HepG2 (cell line): ENCODE results near the gene DAB2. TPM values are rescaled to one million over a fixed set of nuclear protein-coding genes. Genes with fewer than 3 reads are reported as not detected.

Source experiments
- ATAC-seq: fragments of 200-7000 bp; cut with Tn5 transposase; 3 replicates; pipeline ENCODE4 v1.9.1; 2020; ENCODE audit warnings: mild to moderate bottlenecking, moderate library complexity
- BruUV-seq: library from RNA; stranded (reverse); fragments of 400-500 nt; replicated peaks from 2 replicates; lab custom pipeline; 2021; lab: Mats Ljungman, UMichigan
- CTCF ChIA-PET: fragments of 300-600 bp; formaldehyde crosslinking; extraction: SDS; loops from one replicate; lab custom pipeline; 2021; ENCODE audit warnings: low total read pairs, inconsistent platforms, low intra/inter-chr PET ratio; lab: Yijun Ruan, JAX
- POLR2A ChIA-PET: fragments of 350-600 bp; sonication (Branson Sonifier 250); formaldehyde crosslinking; loops from one replicate; lab custom pipeline; 2020; ENCODE audit warnings: antibody characterized with exemption, inconsistent platforms; lab: Yijun Ruan, JAX
- DNase-seq: peaks from one replicate; pipeline ENCODE4 v3.0.0-alpha.2; 2015; ENCODE audit warnings: low spot score
- FAIRE-seq: peaks from 3 replicates; lab custom pipeline; 2011; peaks lifted over from hg19 to GRCh38; lab: Jason Lieb, UNC
- H2AFZ ChIP-seq: one replicate; pipeline ENCODE4 v1.6.1; 2011; ENCODE audit warnings: low read length, inconsistent platforms
- H3K27ac ChIP-seq: fragments of 300-600 bp; 3 replicates; pipeline ENCODE4 v1.8.0; 2011; ENCODE audit warnings: mixed run types, mild to moderate bottlenecking, mixed read lengths, low read length, inconsistent platforms; ENCODE audit not compliant: insufficient read depth; ENCODE audit errors: extremely low read length
- H3K27me3 ChIP-seq, 2 experiments: fragments of 200-600 bp in 1 of 2; 2 replicates in 1 of 2; 3 replicates in 1 of 2; pipeline versions ENCODE4 v1.6.0 to v1.8.0; 2011; ENCODE audit warnings: low read length in 2 of 2, mild to moderate bottlenecking in 2 of 2, moderate library complexity in 2 of 2, inconsistent platforms in 1 of 2; ENCODE audit not compliant: insufficient read depth in 2 of 2, control insufficient read depth in 1 of 2
- H3K36me3 ChIP-seq, 2 experiments: fragments of 200-600 bp in 1 of 2; replicated peaks in 1 of 2; 2 replicates in 1 of 2; 3 replicates in 1 of 2; pipeline versions ENCODE4 v1.5.1 to v1.8.0; 2011; ENCODE audit warnings: low read length in 2 of 2, inconsistent platforms in 1 of 2; ENCODE audit not compliant: insufficient read depth in 2 of 2, control insufficient read depth in 1 of 2
- H3K4me1 ChIP-seq: 2 replicates; pipeline ENCODE4 v1.5.1; 2012; ENCODE audit warnings: low read length, inconsistent platforms; ENCODE audit not compliant: insufficient read depth
- H3K4me2 ChIP-seq: 2 replicates; pipeline ENCODE4 v1.6.0; 2011; ENCODE audit warnings: low read depth, low read length, inconsistent platforms
- H3K4me3 ChIP-seq, 3 experiments: fragments of 200-600 bp in 1 of 3; sonication (generic), shearing (Covaris generic) in 1 of 3; replicated peaks in 1 of 3; 2 replicates each; pipeline ENCODE4 v1.5.1; 2011 to 2016; ENCODE audit warnings: low read length in 3 of 3, inconsistent platforms in 2 of 3, low read depth in 2 of 3, mild to moderate bottlenecking in 2 of 3, control low read depth in 1 of 3, mixed read lengths in 1 of 3; ENCODE audit not compliant: insufficient read depth in 1 of 3
- H3K79me2 ChIP-seq: one replicate; pipeline ENCODE4 v1.6.1; 2011; ENCODE audit warnings: low read length, inconsistent platforms; ENCODE audit not compliant: insufficient read depth
- H3K9ac ChIP-seq: 2 replicates; pipeline ENCODE4 v1.6.0; 2011; ENCODE audit warnings: mild to moderate bottlenecking, low read depth, low read length, inconsistent platforms; ENCODE audit not compliant: insufficient read depth
- H3K9me3 ChIP-seq: 2 replicates; pipeline ENCODE4 v1.5.1; 2012; ENCODE audit warnings: mild to moderate bottlenecking, low read length
- H4K20me1 ChIP-seq: 2 replicates; pipeline ENCODE4 v1.6.0; 2011; ENCODE audit warnings: inconsistent platforms, mild to moderate bottlenecking, low read length, moderate library complexity; ENCODE audit not compliant: insufficient read depth
- DNMT3B ChIP-seq: conservative IDR thresholded peaks from 2 replicates; pipeline ENCODE4 v1.6.1; 2016; ENCODE audit warnings: missing biosample characterization, control low read depth
- KLF6 ChIP-seq: IDR thresholded peaks from 2 replicates; pipeline ENCODE4 v1.8.0; 2016; ENCODE audit warnings: missing biosample characterization, missing genetic modification reagents
- MAF1 ChIP-seq: sonication (generic); formaldehyde crosslinking; IDR thresholded peaks from 2 replicates; pipeline ENCODE4 v1.5.0; 2020; ENCODE audit warnings: missing genetic modification reagents, borderline replicate concordance
- MBNL3 ChIP-seq: fragments of 250-450 bp; sonication (Bioruptor Pico); conservative IDR thresholded peaks from 2 replicates; pipeline ENCODE4 v1.8.0; 2022; ENCODE audit warnings: mild to moderate bottlenecking, inconsistent platforms
- NFYC ChIP-seq: IDR thresholded peaks from 2 replicates; pipeline ENCODE4 v1.6.1; 2016; ENCODE audit warnings: missing genetic modification reagents, missing compliant biosample characterization
- NR2C2 ChIP-seq: sonication (generic); formaldehyde crosslinking; IDR thresholded peaks from 2 replicates; pipeline ENCODE4 v1.4.0; 2020; ENCODE audit warnings: missing genetic modification reagents, mild to moderate bottlenecking, moderate library complexity, borderline replicate concordance
- NR3C1 ChIP-seq: sonication (generic); formaldehyde crosslinking; IDR thresholded peaks from 2 replicates; pipeline ENCODE4 v1.4.0; 2020; ENCODE audit warnings: missing genetic modification reagents
- PATZ1 ChIP-seq: sonication (generic); formaldehyde crosslinking; IDR thresholded peaks from 2 replicates; pipeline ENCODE4 v1.4.0; 2020; ENCODE audit warnings: missing genetic modification reagents
- POGZ ChIP-seq: sonication (generic); formaldehyde crosslinking; IDR thresholded peaks from 2 replicates; pipeline ENCODE4 v1.4.0; 2020; ENCODE audit warnings: mild to moderate bottlenecking, missing genetic modification reagents
- SALL1 ChIP-seq: sonication (generic); formaldehyde crosslinking; IDR thresholded peaks from 2 replicates; pipeline ENCODE4 v1.8.0; 2022; ENCODE audit warnings: mild to moderate bottlenecking, missing genetic modification reagents
- ZFP36L1 ChIP-seq: sonication (generic); formaldehyde crosslinking; IDR thresholded peaks from 2 replicates; pipeline ENCODE4 v1.8.0; 2022; ENCODE audit warnings: mild to moderate bottlenecking, missing genetic modification reagents, moderate library complexity
- ZNF326 ChIP-seq: sonication (generic); formaldehyde crosslinking; IDR thresholded peaks from 2 replicates; pipeline ENCODE4 v1.4.0; 2020; ENCODE audit warnings: missing genetic modification reagents, borderline replicate concordance
- ZNF687 ChIP-seq: sonication (generic); formaldehyde crosslinking; IDR thresholded peaks from 2 replicates; pipeline ENCODE4 v1.5.1; 2020; ENCODE audit warnings: mild to moderate bottlenecking, missing genetic modification reagents, moderate library complexity
- ZNF770 ChIP-seq: sonication (generic); formaldehyde crosslinking; IDR thresholded peaks from 2 replicates; pipeline ENCODE4 v1.5.0; 2020; ENCODE audit warnings: mild to moderate bottlenecking, missing genetic modification reagents
- ZNF788 ChIP-seq: sonication (generic); formaldehyde crosslinking; IDR thresholded peaks from 2 replicates; pipeline ENCODE4 v1.5.0; 2020; ENCODE audit warnings: mild to moderate bottlenecking, missing genetic modification reagents, borderline replicate concordance
- WGBS: methylation state at CpG from one replicate; pipeline ENCODE4 v1.1.6; 2017; ENCODE audit warnings: low lambda C conversion rate; 5-methylcytosine and 5-hydroxymethylcytosine counted together
- in situ Hi-C: cut with HindIII; loops from 2 replicates; pipeline ENCODE4 v1.10.0; 2017; ENCODE audit warnings: low pct_unique_long_range_greater_than_20kb; ENCODE audit not compliant: extremely low pct_ligation_motif_present
- intact Hi-C: fragments of 100-400 bp; cut with micrococcal nuclease; formaldehyde crosslinking; loops from one replicate; pipeline ENCODE4 v1.10.0; 2022; ENCODE audit not compliant: unreplicated experiment
- polyA plus RNA-seq, 8 experiments: library from polyadenylated mRNA; depleted of rRNA in 3 of 8; stranded (reverse) in 7 of 8; unstranded in 1 of 8; fragments of >200 nt; fragmentation: Illumina TruSeq in 4 of 8; extraction: Trizol in 4 of 8; gene quantifications; 2 replicates each; pipeline versions ENCODE4 v1.2.1 to v1.2.3, GENCODE V29; 2011 to 2016; ENCODE audit warnings: low read depth in 4 of 8, missing spikeins in 1 of 8, mixed read lengths in 1 of 8; ENCODE audit not compliant: insufficient read depth in 1 of 8
- total RNA-seq, 5 experiments: library from RNA; depleted of rRNA; stranded (reverse); fragments of >200 nt; fragmentation: Illumina TruSeq; extraction: Trizol; gene quantifications; 2 replicates each; pipeline ENCODE4 v1.2.3, GENCODE V29; 2016; ENCODE audit warnings: low read depth in 1 of 5

DAB2 gene
- total and polyA plus RNA-seq, 2 of the 13 experiments (the other 11 are each of a cell fraction or from before 2014, with no cell fraction given) = 6.4 to 6.5 TPM

- no peaks in the 10 kb centered on the region for H3K9me3 ChIP-seq
- no peak overlapping the region for H2AFZ ChIP-seq
- in situ Hi-C loops = no loop called here
- 80% methylated on average over 3 of the region's 3 CpGs for WGBS
- H3K27me3 ChIP-seq = no peaks in the 10 kb centered on the region; a peak in 1 of 5 replicates
- POLR2A ChIA-PET = interaction anchor here (3.3 to 4.0 kb wide), 2 partner anchors 9 to 22 kb away, joined by 22 to 33 read pairs; no protein-coding TSS in a partner anchor
- CTCF ChIA-PET = no interaction called here
- H3K79me2 ChIP-seq = peaks cover 13% of the 10 kb centered on the region
- intact Hi-C loops = no loop called here
- DNase-seq (no peak), FAIRE-seq (no peak), ATAC-seq (no peak)
- peak overlapping the region; percentile 83 for H3K4me2 ChIP-seq
- no peaks in the 10 kb centered on the region for H3K36me3 ChIP-seq
- H3K27ac ChIP-seq = peak overlapping the region; percentile 59
- TF ChIP-seq POGZ (no peak), ZNF687 (CRISPR knock-in tag) (no peak), SALL1 (CRISPR knock-in tag) (no peak), ZNF326 (CRISPR knock-in tag) (no peak), NR2C2 (CRISPR knock-in tag) (no peak), ZNF788 (no peak), DNMT3B (no peak), PATZ1 (CRISPR knock-in tag) (no peak), KLF6 (CRISPR knock-in tag) (no peak), NFYC (CRISPR knock-in tag) (no peak), NR3C1 (no peak), ZFP36L1 (CRISPR knock-in tag) (no peak), MBNL3 (CRISPR knock-in tag) (no peak), MAF1 (no peak), ZNF770 (CRISPR knock-in tag) (no peak)
- TSS peak; percentile 2 for BruUV-seq
- peaks cover 78% of the 10 kb centered on the region for H3K4me1 ChIP-seq
- H4K20me1 ChIP-seq = no peaks in the 10 kb centered on the region
- H3K4me3 ChIP-seq = peak overlapping the region in 2 of 3 experiments; percentile 3 to 36; a peak in 3 of 6 replicates
- 0 out of 2 replicates have a peak overlapping the region, but pooled peaks have one; percentile 25 for H3K9ac ChIP-seq
These were observed 2.7 kb downstream of the DAB2 start for GRCh38 chr5:39422036-39422606.
